HG02938 (cell line): ENCODE results near the gene ANTXR1.

Source experiments
- ATAC-seq: cut with Tn5 transposase; IDR thresholded peaks from one replicate; pipeline ENCODE4 v1.9.1; 2021; ENCODE audit warnings: mild to moderate bottlenecking, moderate library complexity; ENCODE audit not compliant: unreplicated experiment

ANTXR1 gene

GRCh38 chr2:69013142-69013839 lies at the start of gene ANTXR1:
TSS of gene ANTXR1 (plus strand) at chr2:69013179. CDS start at chr2:69013500, 321 bp downstream.
- no peak for ATAC-seq

GRCh38 chr2:68964282-68964681 lies 48.7 kb upstream of the ANTXR1 start:
- no peak for ATAC-seq

- no peak for ATAC-seq
Observed at GRCh38 chr2:68968221-68968620, 44.8 kb upstream of the ANTXR1 start.

GRCh38 chr2:68969736-68970490 lies 43.1 kb upstream of the ANTXR1 start:
- ATAC-seq, result no peak

- no peak for ATAC-seq
Observed at GRCh38 chr2:68970566-68971265, 42.3 kb upstream of the ANTXR1 start.

GRCh38 chr2:68971591-68972231 lies 41.3 kb upstream of the ANTXR1 start:
- ATAC-seq, result no peak

- no peak for ATAC-seq
Observed at GRCh38 chr2:68974251-68974650, 38.7 kb upstream of the ANTXR1 start, which contains the start of gene GKN1. TSS of gene GKN1 (plus strand) at chr2:68974636. CDS start at chr2:68974678, 42 bp downstream.

GRCh38 chr2:68974946-68975665 lies 37.9 kb upstream of the ANTXR1 start:
- ATAC-seq, result no peak

- ATAC-seq, result no peak
Observed at GRCh38 chr2:68975844-68976243, 37.1 kb upstream of the ANTXR1 start.

- ATAC-seq, result no peak
Observed at GRCh38 chr2:68977453-68977852, 35.5 kb upstream of the ANTXR1 start.

GRCh38 chr2:68978098-68978497 lies 34.9 kb upstream of the ANTXR1 start:
- ATAC-seq, result no peak

- no peak for ATAC-seq
Observed at GRCh38 chr2:68980956-68981355, 32.0 kb upstream of the ANTXR1 start.

GRCh38 chr2:68987021-68987503 lies 25.9 kb upstream of the ANTXR1 start:
- no peak for ATAC-seq

GRCh38 chr2:68989035-68989434 lies 23.9 kb upstream of the ANTXR1 start:
- no peak for ATAC-seq

- no peak for ATAC-seq
Observed at GRCh38 chr2:68992341-68992740, 20.6 kb upstream of the ANTXR1 start.

GRCh38 chr2:68992933-68993332 lies 20.0 kb upstream of the ANTXR1 start:
- ATAC-seq, result no peak

GRCh38 chr2:68993660-68994059 lies 19.3 kb upstream of the ANTXR1 start:
- no peak for ATAC-seq

GRCh38 chr2:68994864-68995263 lies 18.1 kb upstream of the ANTXR1 start:
- no peak for ATAC-seq

- no peak for ATAC-seq
Observed at GRCh38 chr2:68995916-68996315, 17.1 kb upstream of the ANTXR1 start.

GRCh38 chr2:68997401-68997800 lies 15.6 kb upstream of the ANTXR1 start:
- ATAC-seq, result no peak
